NOMO-1 treated with dmso at 0.1 percent for 144 hours (cell line): Measurements from ENCODE around the gene PCSK7.
"Not testable (repeated sequence)": the region's sequence is repeated elsewhere in the genome, so short reads cannot be mapped to it uniquely, and the experiment has no call there.

Experiments
- DNase-seq: peaks from one replicate; lab custom pipeline; 2025; ENCODE audit not compliant: unreplicated experiment; lab: John Stamatoyannopoulos, UW

The PCSK7 gene

GRCh38 chr11:117186431-117186761 is 45.5 kb downstream of the PCSK7 start:
- no peak for DNase-seq

GRCh38 chr11:117185736-117186430 is 46.0 kb downstream of the PCSK7 start:
- DNase-seq, result peak; percentile 67

GRCh38 chr11:117183724-117184349 is 48.0 kb downstream of the PCSK7 start:
- no peak for DNase-seq

GRCh38 chr11:117183178-117183577 is 48.7 kb downstream of the PCSK7 start:
- not testable (repeated sequence) for DNase-seq

- no peak for DNase-seq
Observed at GRCh38 chr11:117182551-117182935, 49.3 kb downstream of the PCSK7 start.

- DNase-seq, result no peak
Observed at GRCh38 chr11:117181586-117182550, 50.0 kb downstream of the PCSK7 start.

- peak; percentile 53 for DNase-seq
Observed at GRCh38 chr11:117180661-117181585, 51.0 kb downstream of the PCSK7 start.

GRCh38 chr11:117180020-117180419 is 51.9 kb downstream of the PCSK7 start:
- no peak for DNase-seq

GRCh38 chr11:117179048-117179999 is 52.5 kb downstream of the PCSK7 start:
- no peak for DNase-seq

- peak; percentile 80 for DNase-seq
Observed at GRCh38 chr11:117178210-117179034, 53.5 kb downstream of the PCSK7 start, which contains the start of gene SIDT2. TSS of gene SIDT2 (plus strand) at chr11:117178743. CDS start at chr11:117179264, 521 bp downstream.

- DNase-seq, result no peak
Observed at GRCh38 chr11:117177534-117178209, 54.2 kb downstream of the PCSK7 start.

GRCh38 chr11:117176186-117176585 is 55.7 kb downstream of the PCSK7 start:
- no peak for DNase-seq

GRCh38 chr11:117175781-117176180 is 56.1 kb downstream of the PCSK7 start:
- no peak for DNase-seq

GRCh38 chr11:117175104-117175503 is 56.8 kb downstream of the PCSK7 start:
- no peak for DNase-seq

GRCh38 chr11:117172724-117173421 is 59.0 kb downstream of the PCSK7 start:
- no peak for DNase-seq

- no peak for DNase-seq
Observed at GRCh38 chr11:117171404-117172061, 60.3 kb downstream of the PCSK7 start.

- DNase-seq, result no peak
Observed at GRCh38 chr11:117171007-117171403, 60.9 kb downstream of the PCSK7 start.
